OCI-LY1 (cell line): Measurements from ENCODE around the gene GUK1.

Source experiments
- H2AFZ ChIP-seq: fragments of 200-600 bp; sonication (generic), shearing (Covaris generic); 2 replicates; pipeline ENCODE4 v1.6.0; 2014; ENCODE audit warnings: antibody characterized with exemption, mild to moderate bottlenecking, low read length
- H3F3A ChIP-seq: fragments of 200-600 bp; sonication (generic), shearing (Covaris generic); 2 replicates; pipeline ENCODE4 v1.6.0; 2014; ENCODE audit warnings: mild to moderate bottlenecking, antibody characterized with exemption, low read length, moderate library complexity; ENCODE audit not compliant: insufficient read depth
- H3K27ac ChIP-seq: fragments of 200-600 bp; sonication (generic); 2 replicates; pipeline ENCODE4 v1.5.1; 2014; ENCODE audit warnings: low read length, mixed run types, mild to moderate bottlenecking, low read depth; ENCODE audit not compliant: poor library complexity, severe bottlenecking
- H3K27me3 ChIP-seq: fragments of 200-600 bp; sonication (generic); 2 replicates; pipeline ENCODE4 v1.6.0; 2014; ENCODE audit warnings: antibody characterized with exemption, mild to moderate bottlenecking, low read length, moderate library complexity; ENCODE audit not compliant: insufficient read depth
- H3K36me3 ChIP-seq: fragments of 200-600 bp; sonication (generic); 2 replicates; pipeline ENCODE4 v1.6.1; 2014; ENCODE audit warnings: mild to moderate bottlenecking, antibody characterized with exemption, low read length, moderate library complexity, mixed read lengths; ENCODE audit not compliant: insufficient read depth
- H3K4me1 ChIP-seq: fragments of 200-600 bp; sonication (generic); 2 replicates; pipeline ENCODE4 v1.5.1; 2014; ENCODE audit warnings: mild to moderate bottlenecking, low read length, moderate library complexity; ENCODE audit not compliant: insufficient read depth, severe bottlenecking
- H3K4me2 ChIP-seq: fragments of 200-600 bp; sonication (generic), shearing (Covaris generic); 2 replicates; pipeline ENCODE4 v1.6.1; 2014; ENCODE audit warnings: low read length
- H3K4me3 ChIP-seq: fragments of 200-600 bp; sonication (generic); 2 replicates; pipeline ENCODE4 v1.5.1; 2014; ENCODE audit warnings: low read length, low read depth, mild to moderate bottlenecking, mixed read lengths; ENCODE audit not compliant: poor library complexity, severe bottlenecking
- H3K79me2 ChIP-seq: fragments of 200-600 bp; shearing (Covaris generic); 2 replicates; pipeline ENCODE4 v1.6.1; 2016; ENCODE audit warnings: mixed run types, low read length, mixed read lengths; ENCODE audit not compliant: insufficient read depth
- H3K9ac ChIP-seq: fragments of 200-600 bp; sonication (generic), shearing (Covaris generic); 2 replicates; pipeline ENCODE4 v1.6.1; 2014; ENCODE audit warnings: mild to moderate bottlenecking, low read length, mixed read lengths
- H3K9me2 ChIP-seq: fragments of 200-600 bp; sonication (generic), shearing (Covaris generic); 2 replicates; pipeline ENCODE4 v1.6.1; 2014; ENCODE audit warnings: low read depth, mild to moderate bottlenecking, low read length, mixed read lengths
- H3K9me3 ChIP-seq: fragments of 200-600 bp; shearing (Covaris generic); 2 replicates; pipeline ENCODE4 v1.6.1; 2014; ENCODE audit warnings: low read length, mixed read lengths
- H4K20me1 ChIP-seq: fragments of 200-600 bp; sonication (generic), shearing (Covaris generic); 2 replicates; pipeline ENCODE4 v1.6.0; 2016; ENCODE audit warnings: mild to moderate bottlenecking, low read length; ENCODE audit not compliant: insufficient read depth
- EZH2 ChIP-seq: fragments of 200-600 bp; sonication (generic), shearing (Covaris generic); IDR thresholded peaks from 2 replicates; pipeline ENCODE4 v1.8.0; 2017; ENCODE audit warnings: borderline replicate concordance, mixed run types, mild to moderate bottlenecking, antibody characterized with exemption, low read length, moderate library complexity, mixed read lengths
- TF ChIP-seq, protein P1 (sequence below): fragments of 200-600 bp; sonication (generic), shearing (Covaris generic); IDR thresholded peaks from 2 replicates; pipeline ENCODE4 v1.5.1; 2017; ENCODE audit warnings: mild to moderate bottlenecking, antibody characterized with exemption, low read length, moderate library complexity, mixed read lengths

The GUK1 gene

DNA sequence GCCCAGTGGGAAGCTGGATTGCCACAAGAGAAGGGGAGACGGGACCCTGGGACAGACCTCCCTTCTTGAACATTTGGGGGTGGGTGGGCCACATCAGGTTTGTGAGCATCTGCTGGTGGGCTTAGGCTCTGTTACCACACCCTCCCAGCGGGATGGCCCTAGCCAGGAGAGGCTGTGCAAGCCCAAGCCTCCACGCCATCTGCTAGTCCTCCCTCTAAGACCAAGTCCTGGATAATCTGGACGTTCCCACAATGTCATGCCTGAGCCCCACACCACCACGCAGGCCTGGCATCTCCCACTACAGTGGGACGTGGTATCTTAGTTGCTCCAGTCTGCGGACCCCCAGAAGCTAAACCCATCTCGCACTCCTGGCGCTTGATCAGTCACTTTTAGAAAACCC lies 21.8 kb downstream of the GUK1 start:
- no peak overlapping the region for H2AFZ ChIP-seq
- TF ChIP-seq EZH2 = no peak
- TF ChIP-seq, protein P1, sequence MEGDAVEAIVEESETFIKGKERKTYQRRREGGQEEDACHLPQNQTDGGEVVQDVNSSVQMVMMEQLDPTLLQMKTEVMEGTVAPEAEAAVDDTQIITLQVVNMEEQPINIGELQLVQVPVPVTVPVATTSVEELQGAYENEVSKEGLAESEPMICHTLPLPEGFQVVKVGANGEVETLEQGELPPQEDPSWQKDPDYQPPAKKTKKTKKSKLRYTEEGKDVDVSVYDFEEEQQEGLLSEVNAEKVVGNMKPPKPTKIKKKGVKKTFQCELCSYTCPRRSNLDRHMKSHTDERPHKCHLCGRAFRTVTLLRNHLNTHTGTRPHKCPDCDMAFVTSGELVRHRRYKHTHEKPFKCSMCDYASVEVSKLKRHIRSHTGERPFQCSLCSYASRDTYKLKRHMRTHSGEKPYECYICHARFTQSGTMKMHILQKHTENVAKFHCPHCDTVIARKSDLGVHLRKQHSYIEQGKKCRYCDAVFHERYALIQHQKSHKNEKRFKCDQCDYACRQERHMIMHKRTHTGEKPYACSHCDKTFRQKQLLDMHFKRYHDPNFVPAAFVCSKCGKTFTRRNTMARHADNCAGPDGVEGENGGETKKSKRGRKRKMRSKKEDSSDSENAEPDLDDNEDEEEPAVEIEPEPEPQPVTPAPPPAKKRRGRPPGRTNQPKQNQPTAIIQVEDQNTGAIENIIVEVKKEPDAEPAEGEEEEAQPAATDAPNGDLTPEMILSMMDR = no peak
- H3K4me2 ChIP-seq = no peak overlapping the region
- H3K4me3 ChIP-seq = no peak overlapping the region
- no peaks in the 10 kb centered on the region for H3K79me2 ChIP-seq
- H3K27me3 ChIP-seq = peaks cover 6% of the 10 kb centered on the region; the same call in 1 of the 2 replicates
- no peaks in the 10 kb centered on the region for H3K9me2 ChIP-seq
- no peak overlapping the region for H3K9ac ChIP-seq
- H3F3A ChIP-seq = no peaks in the 10 kb centered on the region
- H3K36me3 ChIP-seq = no peaks in the 10 kb centered on the region
- H3K9me3 ChIP-seq = no peaks in the 10 kb centered on the region
- H4K20me1 ChIP-seq = no peaks in the 10 kb centered on the region
- no peak overlapping the region for H3K27ac ChIP-seq
- H3K4me1 ChIP-seq = peaks cover 17% of the 10 kb centered on the region

DNA sequence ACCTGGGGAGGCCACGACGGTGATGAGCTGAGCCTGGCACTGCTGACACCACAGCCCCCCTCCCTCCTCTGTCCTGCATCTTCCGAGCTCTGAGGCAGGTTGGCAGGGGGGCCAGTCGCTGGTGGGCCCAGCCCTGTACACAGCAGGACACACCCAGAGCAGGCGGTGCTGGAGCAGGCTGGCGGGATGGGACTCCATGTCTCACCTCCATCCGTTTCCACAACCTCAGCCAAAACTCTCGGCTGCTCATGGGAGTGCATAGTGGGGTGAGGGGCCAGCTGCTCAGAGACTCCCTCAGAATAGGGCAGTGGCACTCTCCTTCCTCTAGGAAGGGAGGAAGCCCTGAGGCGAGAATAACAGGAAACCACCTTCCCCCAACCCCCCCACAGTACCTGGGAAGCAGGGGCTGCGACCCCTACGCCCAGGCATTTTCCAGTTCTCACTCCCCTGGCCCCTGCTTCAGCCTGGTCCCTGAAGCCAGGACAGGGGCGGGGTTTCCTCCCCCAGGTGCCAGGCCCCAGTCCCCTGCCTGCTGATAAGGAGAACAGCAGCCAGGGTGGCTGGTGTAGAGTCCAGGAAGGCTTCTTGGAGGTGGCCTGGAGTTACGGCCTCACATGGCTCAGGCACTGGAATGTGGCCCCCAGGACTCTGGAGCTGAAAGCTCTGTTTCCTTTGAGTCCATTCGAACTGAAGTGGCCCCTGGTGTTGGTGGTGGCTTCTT lies 22.4 kb downstream of the GUK1 start:
- TF ChIP-seq EZH2 = no peak
- H3K27me3 ChIP-seq = peaks cover 6% of the 10 kb centered on the region; the same call in 1 of the 2 replicates
- no peaks in the 10 kb centered on the region for H3F3A ChIP-seq
- no peaks in the 10 kb centered on the region for H3K9me3 ChIP-seq
- H2AFZ ChIP-seq = no peak overlapping the region
- no peak overlapping the region for H3K27ac ChIP-seq
- H3K9me2 ChIP-seq = no peaks in the 10 kb centered on the region
- peaks cover 20% of the 10 kb centered on the region for H3K4me1 ChIP-seq
- no peak overlapping the region for H3K4me3 ChIP-seq
- no peaks in the 10 kb centered on the region for H3K79me2 ChIP-seq
- no peaks in the 10 kb centered on the region for H3K36me3 ChIP-seq
- H4K20me1 ChIP-seq = no peaks in the 10 kb centered on the region
- H3K9ac ChIP-seq = no peak overlapping the region
- H3K4me2 ChIP-seq = no peak overlapping the region

DNA sequence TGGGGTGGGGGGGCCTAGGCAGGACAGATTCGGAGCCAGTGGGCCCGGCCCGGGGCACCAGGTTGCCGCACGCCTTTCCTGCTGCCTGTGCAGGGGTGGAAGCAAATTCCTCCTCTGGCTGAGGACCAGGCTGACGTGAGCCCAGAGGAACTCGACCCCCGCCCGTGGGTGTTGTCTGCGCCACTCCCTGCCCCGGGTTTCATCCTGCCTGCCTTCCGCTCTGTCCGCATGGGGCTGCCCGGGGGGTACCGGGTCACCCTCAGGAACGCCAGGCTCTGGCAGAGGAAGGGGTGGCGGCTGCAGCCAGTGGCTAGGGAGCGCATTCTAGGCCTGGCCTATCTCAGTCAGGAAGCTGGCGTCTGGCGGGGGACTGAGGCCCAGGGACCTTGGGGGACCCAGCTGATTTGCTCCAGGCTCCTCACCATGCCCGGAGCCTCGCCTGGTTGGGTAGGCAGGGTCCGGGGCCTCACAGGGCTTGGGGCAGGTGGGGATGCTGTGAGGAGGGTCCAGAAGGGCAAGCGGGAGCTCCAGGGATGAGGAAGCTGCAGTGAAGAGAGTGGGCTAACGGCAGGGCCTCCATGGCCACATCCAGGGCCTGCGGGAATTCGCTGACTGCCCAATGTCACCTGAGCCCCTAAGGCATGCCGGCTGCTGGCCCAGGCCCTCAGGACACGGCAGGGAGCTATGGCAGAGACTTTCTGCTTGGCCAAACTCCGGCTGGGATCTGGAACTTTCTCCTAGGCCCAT lies 23.1 kb downstream of the GUK1 start:
- Histone ChIP-seq H4K20me1 (no peaks in the 10 kb centered on the region), H3K4me1 (peaks cover 20% of the 10 kb centered on the region), H3K27ac (no peak overlapping the region)

More for the DNA sequence above, 23.1 kb downstream of the GUK1 start:
- Histone ChIP-seq H3K9me2 (no peaks in the 10 kb centered on the region), H3K9me3 (no peaks in the 10 kb centered on the region), H3K4me3 (no peak overlapping the region), H3K4me2 (no peak overlapping the region), H3K36me3 (no peaks in the 10 kb centered on the region), H3K9ac (no peak overlapping the region), H3F3A (no peaks in the 10 kb centered on the region), H2AFZ (no peak overlapping the region), H3K79me2 (no peaks in the 10 kb centered on the region), H3K27me3 (peaks cover 6% of the 10 kb centered on the region; the same call in 1 of the 2 replicates)
- TF ChIP-seq EZH2 = no peak
- TF ChIP-seq, protein P1 = no peak
